AG20443 (cell line): ENCODE measurements around the gene TGFB1I1.
"Not testable (repeated sequence)": the region's sequence is repeated elsewhere in the genome, so short reads cannot be mapped to it uniquely, and the experiment has no call there.

Experiments
- DNase-seq: peaks from one replicate; pipeline ENCODE4 v3.0.0; 2012; ENCODE audit warnings: low spot score, mixed read lengths

Gene TGFB1I1

GRCh38 chr16:31471875-31472708, at the start of gene TGFB1I1:
Gene TGFB1I1, plus strand, starts transcription at chr16:31472152. Its CDS starts 37 bp downstream, at chr16:31472189.
- DNase-seq = peak; percentile 90

GRCh38 chr16:31423241-31423640, 48.7 kb upstream of the TGFB1I1 start:
- DNase-seq = no peak

- no peak for DNase-seq
These were observed 48.2 kb upstream of the TGFB1I1 start for GRCh38 chr16:31423801-31424200.

GRCh38 chr16:31427441-31428278, 44.3 kb upstream of the TGFB1I1 start:
- DNase-seq = peak; percentile 99

- no peak for DNase-seq
These were observed 43.7 kb upstream of the TGFB1I1 start, which contains the start of gene COX6A2 for GRCh38 chr16:31428279-31428597. Gene COX6A2, minus strand, starts transcription at chr16:31428360. Its CDS starts 35 bp downstream, at chr16:31428325.

GRCh38 chr16:31428638-31429247, 43.2 kb upstream of the TGFB1I1 start:
- DNase-seq = no peak

GRCh38 chr16:31429314-31429713, 42.6 kb upstream of the TGFB1I1 start:
- no peak for DNase-seq

- DNase-seq = no peak
These were observed 42.2 kb upstream of the TGFB1I1 start for GRCh38 chr16:31429796-31430195.

GRCh38 chr16:31430380-31431052, 41.4 kb upstream of the TGFB1I1 start:
- DNase-seq = no peak

- DNase-seq = no peak
These were observed 36.4 kb upstream of the TGFB1I1 start for GRCh38 chr16:31435341-31436220.

GRCh38 chr16:31436221-31437045, 35.5 kb upstream of the TGFB1I1 start:
- no peak for DNase-seq

GRCh38 chr16:31438414-31438813, 33.5 kb upstream of the TGFB1I1 start:
- no peak for DNase-seq

- DNase-seq = not testable (repeated sequence)
These were observed 32.9 kb upstream of the TGFB1I1 start for GRCh38 chr16:31439023-31439422.

- DNase-seq = no peak
These were observed 32.4 kb upstream of the TGFB1I1 start for GRCh38 chr16:31439519-31439918.

- DNase-seq = no peak
These were observed 31.3 kb upstream of the TGFB1I1 start for GRCh38 chr16:31440516-31441184.

GRCh38 chr16:31441956-31442355, 30.0 kb upstream of the TGFB1I1 start:
- DNase-seq = no peak

GRCh38 chr16:31445931-31446330, 26.0 kb upstream of the TGFB1I1 start:
- DNase-seq = not testable (repeated sequence)

- no peak for DNase-seq
These were observed 20.8 kb upstream of the TGFB1I1 start for GRCh38 chr16:31451201-31451600.

GRCh38 chr16:31451681-31452351, 20.1 kb upstream of the TGFB1I1 start:
- peak; percentile 78 for DNase-seq
